H1 (cell line): ENCODE measurements around the gene DCX. TPM values are rescaled to one million over a fixed set of nuclear protein-coding genes. Genes with fewer than 3 reads are reported as not detected.

Experiments
- CTCF ChIA-PET: fragments of 300-600 bp; sonication (Branson Sonifier 250); formaldehyde crosslinking; loops from one replicate; lab custom pipeline; 2021; ENCODE audit not compliant: partially characterized antibody; lab: Charles Lee
- POLR2A ChIA-PET: fragments of 300-600 bp; sonication (Branson Sonifier 250); formaldehyde crosslinking; loops from one replicate; lab custom pipeline; 2021; ENCODE audit warnings: inconsistent platforms; ENCODE audit not compliant: partially characterized antibody; lab: Charles Lee
- DNase-seq, 2 experiments: peaks; one replicate each; pipeline versions ENCODE4 v3.0.0 to v3.0.0-alpha.2; 2010 to 2022; ENCODE audit warnings: low spot score in 2 of 2, low read depth in 1 of 2, mixed read lengths in 1 of 2
- FAIRE-seq: peaks from 2 replicates; lab custom pipeline; 2011; peaks lifted over from hg19 to GRCh38; lab: Jason Lieb, UNC
- H2AFZ ChIP-seq: 2 replicates; pipeline ENCODE4 v1.8.1; 2012; ENCODE audit warnings: low read length, inconsistent platforms
- H2AK5ac ChIP-seq: 2 replicates; pipeline ENCODE4 v1.6.1; 2013; ENCODE audit warnings: low read depth, low read length
- H2BK120ac ChIP-seq: replicated peaks from 2 replicates; pipeline ENCODE3; 2013; ENCODE audit warnings: low read depth, low read length, inconsistent platforms
- H2BK12ac ChIP-seq: 2 replicates; pipeline ENCODE4 v1.6.1; 2013; ENCODE audit warnings: low read depth, low read length
- H2BK15ac ChIP-seq: 2 replicates; pipeline ENCODE4 v1.6.1; 2013; ENCODE audit warnings: low read length
- H2BK20ac ChIP-seq: 2 replicates; pipeline ENCODE4 v1.6.1; 2013; ENCODE audit warnings: low read length
- H2BK5ac ChIP-seq: 2 replicates; pipeline ENCODE4 v1.6.1; 2013; ENCODE audit warnings: low read depth, low read length
- H3K14ac ChIP-seq: 2 replicates; pipeline ENCODE4 v1.6.1; 2013; ENCODE audit warnings: inconsistent platforms; ENCODE audit not compliant: insufficient read length
- H3K18ac ChIP-seq: 2 replicates; pipeline ENCODE4 v1.6.1; 2013; ENCODE audit warnings: low read length; ENCODE audit errors: extremely low read depth
- H3K23ac ChIP-seq: 2 replicates; pipeline ENCODE4 v1.6.1; 2013; ENCODE audit warnings: inconsistent platforms; ENCODE audit not compliant: insufficient read length
- H3K23me2 ChIP-seq: 2 replicates; pipeline ENCODE4 v1.6.1; 2013; ENCODE audit warnings: low read depth, low read length
- H3K27ac ChIP-seq: 2 replicates; pipeline ENCODE4 v1.6.1; 2011; ENCODE audit warnings: low read depth, low read length, inconsistent platforms
- H3K27me3 ChIP-seq, 4 experiments: replicated peaks in 1 of 4; 1 replicate in 1 of 4; 2 replicates in 3 of 4; pipeline versions ENCODE4 v1.6.1 to v1.8.1; 2011 to 2013; ENCODE audit warnings: low read length in 3 of 4, mild to moderate bottlenecking in 3 of 4, inconsistent platforms in 2 of 4, mixed read lengths in 2 of 4, moderate library complexity in 1 of 4; ENCODE audit not compliant: control insufficient read depth in 3 of 4, insufficient read depth in 3 of 4; ENCODE audit errors: extremely low read depth in 1 of 4
- H3K36me3 ChIP-seq, 4 experiments: 2 replicates each; pipeline versions ENCODE4 v1.6.1 to v1.8.1; 2011 to 2013; ENCODE audit warnings: mild to moderate bottlenecking in 4 of 4, low read length in 3 of 4, moderate library complexity in 2 of 4, control low read depth in 1 of 4, inconsistent platforms in 1 of 4; ENCODE audit not compliant: insufficient read depth in 4 of 4, control insufficient read depth in 2 of 4
- H3K4ac ChIP-seq: replicated peaks from 2 replicates; pipeline ENCODE3; 2013; ENCODE audit warnings: low read length, low read depth, mixed read lengths, inconsistent platforms; ENCODE audit not compliant: insufficient read length
- H3K4me1 ChIP-seq, 4 experiments: replicated peaks in 1 of 4; 1 replicate in 1 of 4; 2 replicates in 3 of 4; pipeline versions ENCODE4 v1.6.1 to v1.8.1; 2011 to 2013; ENCODE audit warnings: low read length in 3 of 4, inconsistent platforms in 2 of 4, mixed read lengths in 1 of 4; ENCODE audit not compliant: insufficient read depth in 4 of 4, control insufficient read depth in 3 of 4
- H3K4me2 ChIP-seq, 2 experiments: 2 replicates each; pipeline versions ENCODE4 v1.6.1 to v1.8.1; 2011 to 2013; ENCODE audit warnings: low read depth in 2 of 2, low read length in 2 of 2, control low read depth in 1 of 2, inconsistent platforms in 1 of 2, mild to moderate bottlenecking in 1 of 2; ENCODE audit not compliant: insufficient read depth in 1 of 2
- H3K4me3 ChIP-seq, 4 experiments: fragments of 200-600, 300-600 bp in 1 of 4; sonication (generic), shearing (Covaris generic), sonication (Bioruptor Twin) in 1 of 4; 2 replicates each; pipeline versions ENCODE4 v1.5.1 to v1.8.1; 2011 to 2016; ENCODE audit warnings: low read length in 4 of 4, low read depth in 3 of 4, control low read depth in 2 of 4, inconsistent platforms in 2 of 4, mild to moderate bottlenecking in 2 of 4, mixed read lengths in 1 of 4, moderate library complexity in 1 of 4; ENCODE audit not compliant: insufficient read depth in 2 of 4; ENCODE audit errors: extremely low read depth in 1 of 4
- H3K56ac ChIP-seq: replicated peaks from 2 replicates; pipeline ENCODE3; 2013; ENCODE audit warnings: low read depth, mild to moderate bottlenecking, mixed read lengths, low read length, inconsistent platforms; ENCODE audit not compliant: insufficient read length
- H3K79me1 ChIP-seq: 2 replicates; pipeline ENCODE4 v1.6.1; 2013; ENCODE audit warnings: low read depth, low read length, control low read depth
- H3K79me2 ChIP-seq, 2 experiments: 2 replicates each; pipeline versions ENCODE4 v1.6.1 to v1.8.1; 2012 to 2013; ENCODE audit warnings: low read length in 2 of 2, mild to moderate bottlenecking in 2 of 2, inconsistent platforms in 1 of 2; ENCODE audit not compliant: insufficient read depth in 2 of 2, control insufficient read depth in 1 of 2
- H3K9ac ChIP-seq, 4 experiments: replicated peaks in 1 of 4; 1 replicate in 1 of 4; 2 replicates in 3 of 4; pipeline versions ENCODE4 v1.6.1 to v1.8.1; 2011 to 2013; ENCODE audit warnings: low read depth in 3 of 4, low read length in 3 of 4, control low read depth in 2 of 4, mild to moderate bottlenecking in 2 of 4, moderate library complexity in 2 of 4, inconsistent platforms in 1 of 4; ENCODE audit errors: extremely low read depth in 1 of 4
- H3K9me3 ChIP-seq, 2 experiments: 2 replicates each; pipeline versions ENCODE4 v1.6.1 to v1.8.1; 2012 to 2013; ENCODE audit warnings: mild to moderate bottlenecking in 2 of 2, moderate library complexity in 2 of 2, control low read depth in 1 of 2, inconsistent platforms in 1 of 2, low read depth in 1 of 2, low read length in 1 of 2, mixed read lengths in 1 of 2; ENCODE audit not compliant: insufficient read depth in 2 of 2
- H4K20me1 ChIP-seq, 2 experiments: replicated peaks in 1 of 2; 2 replicates each; pipeline versions ENCODE3 to v1.8.1; 2011 to 2013; ENCODE audit warnings: inconsistent platforms in 2 of 2, low read length in 2 of 2, mild to moderate bottlenecking in 1 of 2; ENCODE audit not compliant: insufficient read depth in 2 of 2, control insufficient read depth in 1 of 2
- H4K5ac ChIP-seq: 2 replicates; pipeline ENCODE4 v1.6.1; 2013; ENCODE audit warnings: low read length, low read depth, mixed read lengths, inconsistent platforms; ENCODE audit not compliant: insufficient read length
- H4K8ac ChIP-seq: 2 replicates; pipeline ENCODE4 v1.8.0; 2013; ENCODE audit warnings: mild to moderate bottlenecking, moderate library complexity, low read length, inconsistent platforms; ENCODE audit not compliant: insufficient read depth; ENCODE audit errors: extremely low read depth
- H4K91ac ChIP-seq: replicated peaks from 2 replicates; pipeline ENCODE3; 2013; ENCODE audit warnings: low read length, mixed read lengths, inconsistent platforms; ENCODE audit not compliant: insufficient read length
- CBX5 ChIP-seq: fragments of 300-800, 300-1000 bp; sonication (generic); IDR thresholded peaks from 2 replicates; pipeline ENCODE4 v1.7.1; 2016; ENCODE audit warnings: antibody characterized with exemption, low read length, low read depth
- CTCF ChIP-seq, 3 experiments: IDR thresholded peaks; 1 replicate in 2 of 3; 2 replicates in 1 of 3; pipeline versions ENCODE4 v1.5.1 to v1.6.1; 2011; ENCODE audit warnings: low read length in 3 of 3, mild to moderate bottlenecking in 3 of 3, inconsistent platforms in 2 of 3, low read depth in 1 of 3, moderate library complexity in 1 of 3; ENCODE audit not compliant: insufficient read depth in 1 of 3; ENCODE audit errors: control extremely low read depth in 1 of 3
- JUN ChIP-seq: IDR thresholded peaks from 2 replicates; pipeline ENCODE4 v1.6.1; 2011; ENCODE audit warnings: low read depth, mild to moderate bottlenecking, improper control_type of control experiment, low read length
- RAD21 ChIP-seq, 2 experiments: IDR thresholded peaks in 1 of 2; conservative IDR thresholded peaks in 1 of 2; 2 replicates each; pipeline ENCODE4 v1.6.1; 2011; ENCODE audit warnings: low read depth in 2 of 2, low read length in 2 of 2, improper control_type of control experiment in 1 of 2, inconsistent platforms in 1 of 2, mild to moderate bottlenecking in 1 of 2, moderate library complexity in 1 of 2
- TEAD4 ChIP-seq: IDR thresholded peaks from 2 replicates; pipeline ENCODE4 v1.6.1; 2012; ENCODE audit warnings: low read depth, low read length, inconsistent platforms, mixed read lengths
- WGBS, 2 experiments: shearing (Covaris generic) in 1 of 2; methylation state at CpG; one replicate each; pipeline versions ENCODE4 v1.1.6 to v1.1.7; 2013 to 2015; ENCODE audit warnings: low lambda C conversion rate in 2 of 2, mixed read lengths in 2 of 2, inconsistent platforms in 1 of 2, low coverage in 1 of 2, missing lambda C conversion rate in 1 of 2; ENCODE audit not compliant: insufficient replicate concordance in 2 of 2, insufficient coverage in 1 of 2, insufficient read length in 1 of 2; ENCODE audit errors: extremely low coverage in 1 of 2, missing lambda C conversion rate in 1 of 2; 5-methylcytosine and 5-hydroxymethylcytosine counted together
- polyA plus RNA-seq, 7 experiments: library from polyadenylated mRNA; depleted of rRNA in 3 of 7; stranded (reverse) in 5 of 7; unstranded in 2 of 7; fragments of >200 nt in 5 of 7; fragments of 200-250 nt in 2 of 7; gene quantifications; 1 replicate in 5 of 7; 2 replicates in 1 of 7; 4 replicates in 1 of 7; pipeline versions ENCODE4 v1.2.1 to v1.2.3, GENCODE V29; 2011 to 2013; ENCODE audit warnings: missing spikeins in 2 of 7, mixed read lengths in 2 of 7
- total RNA-seq: library from RNA; stranded (reverse); fragmentation: NEBNext Ultra II Directional; extraction: Animal tissue kit (Norgen Biotek cat#: 25700); gene quantifications from 2 replicates; pipeline ENCODE4 v1.2.1, GENCODE V29; 2021

Gene DCX
- total and polyA plus RNA-seq, 2 of the 8 experiments (the other 6 are each of a cell fraction or from before 2014, with no cell fraction given), result 1.3 to 3.3 TPM

- H2BK20ac ChIP-seq, result no peak overlapping the region
- FAIRE-seq (peak; percentile 80), DNase-seq (no peak)
- POLR2A ChIA-PET, result no interaction called here
- no peak overlapping the region for H2BK12ac ChIP-seq
- H3K4me3 ChIP-seq, result no peak overlapping the region
- no peak overlapping the region for H2AFZ ChIP-seq
- no peaks in the 10 kb centered on the region for H3K4me1 ChIP-seq
- no peak overlapping the region for H3K27ac ChIP-seq
- no peaks in the 10 kb centered on the region for H3K79me2 ChIP-seq
- no peak overlapping the region for H2BK15ac ChIP-seq
- CTCF ChIA-PET, result interaction anchor here (0.6 to 2.5 kb wide), 20 partner anchors 12 to 278 kb away, joined by 3 to 18 read pairs (median 4); no protein-coding TSS in a partner anchor
- no peak overlapping the region for H2BK120ac ChIP-seq
- H3K27me3 ChIP-seq, result no peaks in the 10 kb centered on the region
- H3K14ac ChIP-seq, result no peak overlapping the region
- H4K8ac ChIP-seq, result no peak overlapping the region
- no peak overlapping the region for H3K9ac ChIP-seq
- no peaks in the 10 kb centered on the region for H3K36me3 ChIP-seq
- H4K91ac ChIP-seq, result no peak overlapping the region
- H4K5ac ChIP-seq, result no peak overlapping the region
- H3K79me1 ChIP-seq, result no peaks in the 10 kb centered on the region
- H3K23me2 ChIP-seq, result no peaks in the 10 kb centered on the region
- TF ChIP-seq CTCF (IDR thresholded peaks at IDR 0.05; ENCODE audit: control extremely low read depth in 1 of 3, insufficient read depth in 1 of 3, low read depth in 1 of 3, low read length in 3 of 3) (peak in 2 of 3 experiments; percentile 19 to 34; a peak in 2 of 4 replicates), TEAD4 (peak; percentile 27; the same call in 1 of the 2 replicates), CBX5 (no peak), JUN (no peak), RAD21 (IDR thresholded peaks at IDR 0.05 in 1 of 2, conservative IDR thresholded peaks at IDR 0.05 in 1 of 2; ENCODE audit: low read depth in 2 of 2, low read length in 2 of 2) (peak; percentile 65 to 69)
- no peak overlapping the region for H3K23ac ChIP-seq
- no peak overlapping the region for H3K4ac ChIP-seq
- WGBS, 2 experiments, result 49% methylated on average over 3 of the region's 3 CpGs; no CpG with 5 or more reads in 1 of the 2 experiments
- H3K18ac ChIP-seq, result no peak overlapping the region
- no peak overlapping the region for H3K4me2 ChIP-seq
- no peak overlapping the region for H2AK5ac ChIP-seq
- no peaks in the 10 kb centered on the region for H4K20me1 ChIP-seq
- H2BK5ac ChIP-seq, result no peak overlapping the region
- H3K56ac ChIP-seq, result no peak overlapping the region
- no peaks in the 10 kb centered on the region for H3K9me3 ChIP-seq
These were observed 33.5 kb upstream of the DCX start for GRCh38 chrX:111445485-111445884.
